Activated B cell treated with CpG ODN at 0.5 μM for 24 hours (primary cell): ENCODE data around the gene COL23A1. TPM values are rescaled to one million over a fixed set of nuclear protein-coding genes. Genes with fewer than 3 reads are reported as not detected.

Experiments
- ATAC-seq: fragments of 200-7000 bp; cut with Tn5 transposase; one replicate; pipeline ENCODE4 v1.10.0; 2021; ENCODE audit warnings: low read depth, mild to moderate bottlenecking, moderate library complexity
- CTCF ChIA-PET: fragments of 350-600 bp; sonication (Branson Sonifier 250); formaldehyde crosslinking; loops from one replicate; lab custom pipeline; 2021; ENCODE audit warnings: antibody characterized with exemption; lab: Charles Lee
- POLR2A ChIA-PET: fragments of 350-600 bp; sonication (Branson Sonifier 250); formaldehyde crosslinking; loops from one replicate; lab custom pipeline; 2021; ENCODE audit warnings: antibody characterized with exemption; lab: Charles Lee
- DNase-seq: peaks from one replicate; pipeline ENCODE4 v3.0.0; 2022
- H3K27ac Mint-ChIP-seq: one replicate; pipeline ENCODE4 v1.8.0; 2020; ENCODE audit warnings: mixed read lengths
- H3K27me3 Mint-ChIP-seq: one replicate; pipeline ENCODE4 v1.8.0; 2021; ENCODE audit warnings: mixed read lengths
- H3K36me3 Mint-ChIP-seq: one replicate; pipeline ENCODE4 v1.8.0; 2021; ENCODE audit warnings: low read depth, mixed read lengths
- H3K4me1 Mint-ChIP-seq: one replicate; pipeline ENCODE4 v1.8.0; 2021; ENCODE audit warnings: mixed read lengths
- H3K4me3 Mint-ChIP-seq: one replicate; pipeline ENCODE4 v1.8.0; 2020; ENCODE audit warnings: mild to moderate bottlenecking, mixed read lengths
- H3K9me3 Mint-ChIP-seq: one replicate; pipeline ENCODE4 v1.8.0; 2020; ENCODE audit warnings: mixed read lengths
- intact Hi-C: fragments of 100-400 bp; cut with micrococcal nuclease; formaldehyde crosslinking; loops from one replicate; pipeline ENCODE4 v1.15.1; 2024
- total RNA-seq: library from RNA; stranded (reverse); gene quantifications from 2 replicates; pipeline ENCODE4 v1.2.3, GENCODE V29; 2022
- TF ChIP-seq, protein P1 (sequence below): fragments of 200-600 bp; IDR thresholded peaks from one replicate; pipeline ENCODE4 v1.8.0; 2022; ENCODE audit warnings: antibody characterized with exemption, mild to moderate bottlenecking

The COL23A1 gene
- total RNA-seq, 1 donor from 2014 or later: not detected

DNA sequence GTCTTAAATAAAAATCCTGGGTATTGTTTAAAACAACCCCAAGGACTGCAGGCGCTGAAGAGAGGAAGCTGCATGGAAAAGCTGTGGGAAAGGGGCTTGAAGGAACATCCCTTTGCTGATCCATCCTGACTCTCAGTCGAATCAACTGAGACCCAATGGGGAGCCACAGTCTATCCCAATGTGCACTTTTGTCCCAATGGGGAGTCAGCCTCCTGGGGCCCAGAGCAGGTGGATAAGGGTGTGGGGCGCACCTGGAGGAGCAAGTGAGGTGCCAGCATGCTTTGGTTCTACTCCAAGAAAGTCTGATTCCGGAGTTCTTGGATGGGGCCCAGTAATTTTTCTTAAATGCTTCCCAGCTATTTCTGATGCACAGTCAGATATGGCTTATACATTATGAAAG, 118.1 kb downstream of the COL23A1 start:
- H3K27ac Mint-ChIP-seq: no peak overlapping the region
- TF ChIP-seq, protein P1, sequence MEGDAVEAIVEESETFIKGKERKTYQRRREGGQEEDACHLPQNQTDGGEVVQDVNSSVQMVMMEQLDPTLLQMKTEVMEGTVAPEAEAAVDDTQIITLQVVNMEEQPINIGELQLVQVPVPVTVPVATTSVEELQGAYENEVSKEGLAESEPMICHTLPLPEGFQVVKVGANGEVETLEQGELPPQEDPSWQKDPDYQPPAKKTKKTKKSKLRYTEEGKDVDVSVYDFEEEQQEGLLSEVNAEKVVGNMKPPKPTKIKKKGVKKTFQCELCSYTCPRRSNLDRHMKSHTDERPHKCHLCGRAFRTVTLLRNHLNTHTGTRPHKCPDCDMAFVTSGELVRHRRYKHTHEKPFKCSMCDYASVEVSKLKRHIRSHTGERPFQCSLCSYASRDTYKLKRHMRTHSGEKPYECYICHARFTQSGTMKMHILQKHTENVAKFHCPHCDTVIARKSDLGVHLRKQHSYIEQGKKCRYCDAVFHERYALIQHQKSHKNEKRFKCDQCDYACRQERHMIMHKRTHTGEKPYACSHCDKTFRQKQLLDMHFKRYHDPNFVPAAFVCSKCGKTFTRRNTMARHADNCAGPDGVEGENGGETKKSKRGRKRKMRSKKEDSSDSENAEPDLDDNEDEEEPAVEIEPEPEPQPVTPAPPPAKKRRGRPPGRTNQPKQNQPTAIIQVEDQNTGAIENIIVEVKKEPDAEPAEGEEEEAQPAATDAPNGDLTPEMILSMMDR: no peak
- DNase-seq: no peak
- H3K36me3 Mint-ChIP-seq: no peaks in the 10 kb centered on the region
- intact Hi-C loops: no loop called here
- POLR2A ChIA-PET: no interaction called here
- no peaks in the 10 kb centered on the region for H3K4me1 Mint-ChIP-seq
- no peak overlapping the region for H3K4me3 Mint-ChIP-seq
- ATAC-seq: no peak
- H3K27me3 Mint-ChIP-seq: peaks cover 17% of the 10 kb centered on the region
- H3K9me3 Mint-ChIP-seq: no peaks in the 10 kb centered on the region
- CTCF ChIA-PET: no interaction called here

DNA sequence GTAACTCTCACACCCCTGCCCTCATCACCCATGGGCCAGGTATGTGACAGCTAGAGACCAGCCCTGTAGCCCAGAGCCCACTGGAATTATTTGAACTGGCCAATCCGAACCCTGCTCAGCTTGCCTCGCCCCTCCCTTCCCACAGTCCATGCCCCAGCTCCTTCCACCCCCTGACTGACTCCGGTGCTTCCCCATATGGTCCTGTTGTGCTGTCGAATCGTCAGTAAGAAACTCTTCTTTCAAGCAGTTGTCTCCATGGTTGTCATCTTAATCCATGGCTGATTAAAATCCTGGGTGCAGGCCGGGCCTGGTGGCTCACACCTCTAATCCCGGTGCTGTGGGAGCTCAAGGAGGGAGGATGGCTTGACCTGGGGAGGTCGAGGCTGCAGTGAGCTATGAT, 118.5 kb downstream of the COL23A1 start:
- POLR2A ChIA-PET: no interaction called here
- DNase-seq (no peak), ATAC-seq (no peak)

DNA sequence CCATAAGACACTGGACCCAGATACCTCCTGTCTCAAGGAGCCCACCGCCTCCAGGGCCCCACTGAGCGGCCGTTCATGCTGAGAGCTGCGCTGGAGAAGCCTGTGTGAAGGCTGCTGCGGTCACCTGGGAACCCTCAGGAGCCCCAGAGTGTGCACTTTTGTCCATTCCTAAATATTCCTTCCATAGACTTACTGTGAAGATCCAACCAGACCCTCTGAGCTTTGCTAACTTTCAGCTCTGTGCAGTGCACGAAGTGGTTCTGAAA, 119.5 kb downstream of the COL23A1 start:
- CTCF ChIA-PET: interaction anchor here (1.6 kb wide), 1 partner anchor 10 kb away, joined by 4 read pairs; no protein-coding TSS in a partner anchor
- DNase-seq (no peak), ATAC-seq (no peak)
- no peaks in the 10 kb centered on the region for H3K9me3 Mint-ChIP-seq
- POLR2A ChIA-PET: no interaction called here
- H3K36me3 Mint-ChIP-seq: no peaks in the 10 kb centered on the region
- TF ChIP-seq, protein P1: no peak
- no peak overlapping the region for H3K27ac Mint-ChIP-seq
- peaks cover 17% of the 10 kb centered on the region for H3K27me3 Mint-ChIP-seq
- no peaks in the 10 kb centered on the region for H3K4me1 Mint-ChIP-seq
- no peak overlapping the region for H3K4me3 Mint-ChIP-seq
- intact Hi-C loops: no loop called here

More for the DNA sequence above, 118.5 kb downstream of the COL23A1 start:
- intact Hi-C loops: no loop called here
- peaks cover 17% of the 10 kb centered on the region for H3K27me3 Mint-ChIP-seq
- no peaks in the 10 kb centered on the region for H3K36me3 Mint-ChIP-seq
- no peak overlapping the region for H3K4me3 Mint-ChIP-seq
- no peaks in the 10 kb centered on the region for H3K9me3 Mint-ChIP-seq
- CTCF ChIA-PET: no interaction called here
- H3K27ac Mint-ChIP-seq: no peak overlapping the region
- TF ChIP-seq, protein P1: no peak
- no peaks in the 10 kb centered on the region for H3K4me1 Mint-ChIP-seq

DNA sequence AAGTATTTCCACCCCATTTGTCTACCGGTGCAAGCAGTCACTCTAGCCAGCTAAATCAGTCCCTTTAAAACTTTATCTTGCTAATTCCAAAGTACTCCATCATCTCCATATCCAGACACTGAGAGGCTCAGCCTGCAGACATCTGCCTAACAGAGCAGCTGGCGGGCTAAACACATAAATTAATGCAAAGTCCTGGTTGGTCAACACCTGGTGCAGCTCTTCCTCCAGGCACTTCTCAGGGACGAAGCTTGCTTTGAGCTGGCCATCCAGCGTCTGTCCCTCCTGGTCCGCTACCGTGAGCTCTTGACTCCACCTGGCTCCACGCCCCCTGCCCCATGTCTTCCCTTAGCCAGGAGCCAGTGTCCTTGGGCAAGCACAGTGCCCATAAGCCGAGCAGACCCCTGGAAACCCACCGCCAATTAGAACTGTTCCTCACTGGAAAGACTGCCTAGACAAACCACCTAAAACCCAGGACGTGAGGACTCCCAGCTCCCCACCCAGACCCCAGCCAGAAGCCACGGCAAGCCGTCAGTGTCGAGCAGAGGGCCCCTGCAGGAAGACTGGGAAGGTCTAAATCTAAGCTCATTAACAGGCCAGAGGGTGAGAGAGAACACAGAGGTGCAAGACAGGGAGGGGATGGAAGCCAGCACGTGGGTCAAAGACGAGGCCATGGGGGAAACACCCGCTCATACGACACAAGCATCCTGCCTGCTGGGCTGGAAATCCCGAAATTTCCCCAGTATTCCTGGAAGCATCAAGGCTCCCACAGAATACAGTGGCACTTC, 120.0 kb downstream of the COL23A1 start:
- Mint-ChIP-seq H3K27me3 (peaks cover 13% of the 10 kb centered on the region), H3K36me3 (no peaks in the 10 kb centered on the region), H3K27ac (no peak overlapping the region), H3K4me3 (no peak overlapping the region), H3K4me1 (no peaks in the 10 kb centered on the region), H3K9me3 (no peaks in the 10 kb centered on the region)
- no peak for ATAC-seq
- DNase-seq: no peak
- POLR2A ChIA-PET: no interaction called here
- TF ChIP-seq, protein P1: no peak
- intact Hi-C loops: no loop called here
- CTCF ChIA-PET: interaction anchor here (1.6 kb wide), 1 partner anchor 10 kb away, joined by 4 read pairs; no protein-coding TSS in a partner anchor

DNA sequence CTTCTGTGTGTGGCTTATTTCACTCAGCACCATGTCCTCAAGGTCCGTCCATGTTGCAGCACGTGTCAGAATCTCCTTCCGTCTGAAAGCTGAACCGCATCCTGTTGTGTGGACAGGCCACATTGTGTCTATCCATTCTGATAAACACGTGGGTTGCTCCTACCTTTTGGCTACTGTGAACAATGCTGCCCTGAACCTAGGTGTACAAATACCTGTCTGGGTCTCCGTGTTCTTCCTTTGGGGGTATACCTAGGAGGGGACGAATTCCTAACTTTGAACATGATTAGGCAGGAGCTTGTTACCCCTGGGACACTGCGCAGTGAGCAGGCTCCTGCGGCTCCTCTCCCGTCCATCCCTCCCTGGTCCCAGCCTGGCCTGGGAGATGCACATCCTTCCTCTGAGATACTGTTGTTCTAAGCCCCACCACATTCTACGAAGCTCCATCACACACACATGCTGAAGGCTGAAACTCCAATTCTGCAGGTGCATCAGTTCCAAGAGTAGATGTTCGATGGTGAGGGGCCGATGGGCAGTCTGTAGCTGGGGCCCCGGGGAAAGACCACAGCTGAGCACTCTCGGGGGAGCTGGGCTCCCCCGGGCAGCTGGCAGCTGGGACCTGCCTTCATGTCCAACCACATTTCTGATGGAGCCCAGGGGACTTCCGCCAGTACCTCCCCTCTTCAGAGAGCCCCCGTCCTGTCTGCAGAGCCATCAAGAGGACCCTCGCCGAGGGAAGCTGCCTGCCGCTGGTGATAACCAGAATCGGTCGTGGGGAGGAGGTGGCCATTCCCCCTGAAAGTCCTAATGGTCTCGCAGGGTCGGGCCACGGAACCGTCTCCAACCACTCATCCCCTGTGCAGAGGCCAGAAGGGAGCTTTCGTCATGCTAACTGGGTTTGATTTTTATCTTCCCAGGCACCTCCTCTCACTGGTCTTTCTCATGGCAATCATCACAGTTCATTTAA, 120.9 kb downstream of the COL23A1 start:
- intact Hi-C loops: no loop called here
- H3K27me3 Mint-ChIP-seq: peaks cover 11% of the 10 kb centered on the region
- H3K36me3 Mint-ChIP-seq: no peaks in the 10 kb centered on the region
- H3K9me3 Mint-ChIP-seq: no peaks in the 10 kb centered on the region
- TF ChIP-seq, protein P1: no peak
- ATAC-seq (no peak), DNase-seq (no peak)
- H3K27ac Mint-ChIP-seq: no peak overlapping the region
- no peaks in the 10 kb centered on the region for H3K4me1 Mint-ChIP-seq
- CTCF ChIA-PET: interaction anchor here (1.6 kb wide), 1 partner anchor 9 kb away, joined by 4 read pairs; no protein-coding TSS in a partner anchor
- H3K4me3 Mint-ChIP-seq: no peak overlapping the region
- POLR2A ChIA-PET: no interaction called here
